HepG2 (cell line): ENCODE measurements around the gene ALG11. TPM values are rescaled to one million over a fixed set of nuclear protein-coding genes. Genes with fewer than 3 reads are reported as not detected.

Experiments used
- polyA plus RNA-seq, 8 experiments: library from polyadenylated mRNA; depleted of rRNA in 3 of 8; stranded (reverse) in 7 of 8; unstranded in 1 of 8; fragments of >200 nt; fragmentation: Illumina TruSeq in 4 of 8; extraction: Trizol in 4 of 8; gene quantifications; 2 replicates each; pipeline versions ENCODE4 v1.2.1 to v1.2.3, GENCODE V29; 2011 to 2016; ENCODE audit warnings: low read depth in 4 of 8, missing spikeins in 1 of 8, mixed read lengths in 1 of 8; ENCODE audit not compliant: insufficient read depth in 1 of 8
- total RNA-seq, 5 experiments: library from RNA; depleted of rRNA; stranded (reverse); fragments of >200 nt; fragmentation: Illumina TruSeq; extraction: Trizol; gene quantifications; 2 replicates each; pipeline ENCODE4 v1.2.3, GENCODE V29; 2016; ENCODE audit warnings: low read depth in 1 of 5

The ALG11 gene
- total and polyA plus RNA-seq, 2 of the 13 experiments (the other 11 are each of a cell fraction or from before 2014, with no cell fraction given): 14.7 to 27.9 TPM

Other genes with a start within 250 kb of the ALG11 start
- gene DHRS12, start 208.2 kb upstream of the ALG11 start, total RNA-seq (2016; rRNA removed; fragmentation: Illumina TruSeq; extraction: Trizol): 4.8 and 7.2 TPM in 2 replicates
- gene DHRS12, start 208.2 kb upstream of the ALG11 start, polyA plus RNA-seq (2011; rRNA removed): 8.4 and 12.7 TPM in 2 replicates
- 0.18 and 0.62 TPM in 2 replicates for gene TMEM272, start 167.2 kb upstream of the ALG11 start, total RNA-seq (2016; rRNA removed; fragmentation: Illumina TruSeq; extraction: Trizol)
- 0.37 and 0.52 TPM in 2 replicates for gene TMEM272, start 167.2 kb upstream of the ALG11 start, polyA plus RNA-seq (2011; rRNA removed)
- 0.13 TPM in 1 of 2 replicates, not detected in the other for gene CCDC70, start 150.4 kb upstream of the ALG11 start, total RNA-seq (2016; rRNA removed; fragmentation: Illumina TruSeq; extraction: Trizol)
- not detected in 2 replicates for gene CCDC70, start 150.4 kb upstream of the ALG11 start, polyA plus RNA-seq (2011; rRNA removed)
- gene ATP7B, start 948 bp upstream of the ALG11 start, total RNA-seq (2016; rRNA removed; fragmentation: Illumina TruSeq; extraction: Trizol): 39.6 and 57.4 TPM in 2 replicates
- gene ATP7B, start 948 bp upstream of the ALG11 start, polyA plus RNA-seq (2011; rRNA removed): 31.8 and 42.1 TPM in 2 replicates
- gene UTP14C, start 12.3 kb downstream of the ALG11 start, total RNA-seq (2016; rRNA removed; fragmentation: Illumina TruSeq; extraction: Trizol): 11.0 and 12.2 TPM in 2 replicates
- gene UTP14C, start 12.3 kb downstream of the ALG11 start, polyA plus RNA-seq (2011; rRNA removed): 7.0 and 8.8 TPM in 2 replicates
- 0.21 and 0.22 TPM in 2 replicates for gene NEK5, start 116.7 kb downstream of the ALG11 start, total RNA-seq (2016; rRNA removed; fragmentation: Illumina TruSeq; extraction: Trizol)
- gene NEK5, start 116.7 kb downstream of the ALG11 start, polyA plus RNA-seq (2011; rRNA removed): 0.09 and 0.12 TPM in 2 replicates
- 36.7 and 44.9 TPM in 2 replicates for gene NEK3, start 147.2 kb downstream of the ALG11 start, total RNA-seq (2016; rRNA removed; fragmentation: Illumina TruSeq; extraction: Trizol)
- 47.6 and 68.2 TPM in 2 replicates for gene NEK3, start 147.2 kb downstream of the ALG11 start, polyA plus RNA-seq (2011; rRNA removed)